GM15510 (cell line): ENCODE results near the gene CAPN11.

Source experiments
- POLR2A ChIP-seq: IDR thresholded peaks from 3 replicates; pipeline ENCODE4 v1.6.1; 2011; ENCODE audit warnings: borderline replicate concordance; ENCODE audit not compliant: insufficient read length; ENCODE audit errors: extremely low read depth

Gene CAPN11

DNA sequence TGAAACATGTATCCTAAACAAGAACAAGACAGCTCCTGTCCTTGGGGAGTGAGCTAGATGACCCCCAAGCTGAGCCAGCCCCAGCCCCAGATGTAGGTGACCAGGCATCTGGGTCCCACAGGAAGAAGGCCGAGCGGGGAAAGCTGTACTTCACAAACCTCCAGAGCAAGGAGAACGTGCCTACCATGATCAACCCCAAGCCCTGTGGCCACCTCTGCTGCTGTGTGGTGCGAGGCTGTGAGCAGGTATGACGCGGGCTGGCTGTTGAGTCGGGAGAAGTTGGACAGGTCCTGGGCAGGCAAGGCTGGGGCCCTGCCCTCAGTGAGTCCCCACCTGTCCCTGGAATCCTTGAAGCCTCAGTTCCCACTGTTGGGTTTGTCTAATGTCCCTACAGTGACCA, 11.4 kb upstream of the CAPN11 start:
- TF ChIP-seq POLR2A, result no peak

DNA sequence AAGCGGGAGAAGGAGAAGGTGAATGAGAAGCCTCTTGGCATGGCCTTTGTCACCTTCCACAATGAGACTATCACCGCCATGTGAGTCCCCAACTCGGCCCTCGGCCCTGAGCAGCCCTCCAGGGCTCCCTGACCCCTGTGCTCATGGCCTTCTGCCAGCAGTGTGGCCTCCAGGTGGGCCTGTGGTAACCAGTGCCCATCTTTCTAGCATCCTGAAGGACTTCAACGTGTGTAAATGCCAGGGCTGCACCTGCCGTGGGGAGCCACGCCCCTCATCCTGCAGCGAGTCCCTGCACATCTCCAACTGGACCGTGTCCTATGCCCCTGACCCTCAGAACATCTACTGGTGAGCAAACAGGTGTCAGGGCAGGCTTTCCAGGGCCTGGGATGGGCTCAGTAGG, 10.3 kb upstream of the CAPN11 start:
- no peak for TF ChIP-seq POLR2A

DNA sequence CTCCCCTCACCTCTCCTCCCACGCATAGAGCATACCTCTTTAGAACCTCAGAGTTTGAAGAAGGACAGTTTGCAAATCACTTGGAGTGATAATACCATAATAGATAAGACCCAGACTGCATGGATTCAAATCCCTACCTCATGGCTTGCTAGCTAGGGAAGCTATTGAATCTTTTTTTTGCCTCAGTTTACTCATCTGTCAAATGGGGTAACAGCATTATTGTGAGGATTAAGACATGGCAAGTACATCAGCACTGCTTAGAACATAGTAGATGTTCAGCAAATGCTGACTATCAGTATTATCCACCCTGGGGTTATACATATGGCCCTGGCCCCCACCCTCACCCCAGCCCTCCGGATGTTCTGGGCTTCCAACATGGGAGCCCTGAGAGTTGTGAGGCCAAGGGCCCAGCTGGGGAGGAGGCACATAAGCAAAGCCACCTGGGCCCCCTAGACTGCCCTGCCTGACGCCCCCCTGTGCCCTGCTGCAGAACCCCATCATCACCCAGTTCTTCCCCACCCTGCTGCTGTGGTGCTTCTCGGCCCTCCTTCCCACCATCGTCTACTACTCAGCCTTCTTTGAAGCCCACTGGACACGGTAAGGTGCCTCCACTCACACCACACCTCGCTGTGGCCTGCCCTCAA, 9.1 kb upstream of the CAPN11 start:
- no peak for TF ChIP-seq POLR2A

DNA sequence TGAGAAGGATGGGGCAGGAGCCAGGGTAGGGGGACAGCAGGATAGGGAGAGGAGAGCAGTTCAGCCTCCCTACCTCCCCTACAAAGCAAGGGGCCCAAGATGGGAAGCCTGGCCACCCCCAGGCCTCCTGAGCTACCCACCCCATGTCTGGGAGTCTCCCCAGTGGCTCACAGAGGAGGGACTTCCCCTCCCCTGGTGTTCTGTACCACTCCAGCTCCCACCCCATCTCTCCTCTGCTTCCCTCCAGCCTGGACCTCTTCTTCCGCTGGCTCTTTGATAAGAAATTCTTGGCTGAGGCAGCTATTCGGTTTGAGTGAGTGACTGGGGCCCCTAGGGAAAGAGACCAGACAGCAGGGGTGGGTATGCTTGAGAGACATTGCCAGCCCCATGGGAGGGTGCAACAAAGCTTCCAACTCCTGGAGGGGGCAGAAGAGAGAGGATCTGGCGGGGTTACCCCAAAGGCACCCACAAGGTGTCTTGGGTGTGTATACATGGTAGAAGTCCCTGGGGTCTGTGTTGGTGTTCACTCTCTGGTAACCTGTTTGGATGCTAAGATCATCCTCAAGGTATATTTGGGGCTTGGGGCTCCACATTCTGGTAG, 8.2 kb upstream of the CAPN11 start:
- TF ChIP-seq POLR2A, result no peak

DNA sequence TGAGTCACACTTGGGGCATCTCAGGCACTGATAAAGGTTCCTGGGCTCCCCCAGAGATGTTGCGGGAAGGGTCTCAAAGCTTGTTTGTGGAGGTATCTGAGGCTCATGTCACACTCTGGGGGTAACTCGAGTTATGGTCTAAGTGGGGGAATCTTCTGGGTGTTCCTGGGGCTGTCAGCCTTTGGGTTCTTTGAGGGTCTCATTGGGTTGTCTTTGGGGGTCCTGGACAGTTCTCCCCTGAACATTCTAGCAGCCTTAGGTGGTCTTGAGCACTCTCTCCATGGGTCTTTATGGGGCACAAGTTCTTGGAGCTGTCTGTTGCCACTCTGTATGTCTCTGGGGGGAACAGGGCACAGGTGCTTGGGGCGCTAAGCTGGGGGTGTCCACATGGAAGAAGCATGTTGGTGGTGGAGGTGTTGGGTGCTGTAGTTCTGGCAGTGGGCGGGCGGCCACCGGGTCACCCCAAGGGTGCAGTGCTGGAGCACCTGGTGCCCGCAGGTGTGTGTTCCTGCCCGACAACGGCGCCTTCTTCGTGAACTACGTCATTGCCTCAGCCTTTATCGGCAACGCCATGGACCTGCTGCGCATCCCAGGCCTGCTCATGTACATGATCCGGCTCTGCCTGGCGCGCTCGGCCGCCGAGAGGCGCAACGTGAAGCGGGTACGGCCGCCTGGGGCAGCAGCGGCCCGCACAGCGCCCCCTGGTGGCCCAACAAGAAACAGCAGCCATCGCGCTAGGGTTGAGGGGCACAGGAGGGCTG, 7.1 kb upstream of the CAPN11 start:
- no peak for TF ChIP-seq POLR2A

DNA sequence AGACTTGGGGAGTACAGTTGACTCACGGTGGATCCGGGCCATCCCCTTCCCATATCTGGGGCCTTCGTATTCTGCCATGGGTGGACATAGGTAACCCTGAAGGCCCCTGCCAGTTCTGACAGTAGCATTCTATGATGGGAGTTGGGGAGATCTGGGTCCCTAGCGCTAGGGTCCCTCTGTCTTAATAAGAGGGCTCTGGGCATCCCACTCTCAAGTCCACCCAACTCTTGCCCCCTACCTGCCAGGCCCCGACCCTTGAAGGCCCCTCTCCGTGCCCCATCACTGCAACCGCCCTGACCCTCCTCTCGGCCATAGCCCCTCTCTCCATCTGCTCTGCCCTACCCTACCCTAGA, 6.5 kb upstream of the CAPN11 start:
- no peak for TF ChIP-seq POLR2A

DNA sequence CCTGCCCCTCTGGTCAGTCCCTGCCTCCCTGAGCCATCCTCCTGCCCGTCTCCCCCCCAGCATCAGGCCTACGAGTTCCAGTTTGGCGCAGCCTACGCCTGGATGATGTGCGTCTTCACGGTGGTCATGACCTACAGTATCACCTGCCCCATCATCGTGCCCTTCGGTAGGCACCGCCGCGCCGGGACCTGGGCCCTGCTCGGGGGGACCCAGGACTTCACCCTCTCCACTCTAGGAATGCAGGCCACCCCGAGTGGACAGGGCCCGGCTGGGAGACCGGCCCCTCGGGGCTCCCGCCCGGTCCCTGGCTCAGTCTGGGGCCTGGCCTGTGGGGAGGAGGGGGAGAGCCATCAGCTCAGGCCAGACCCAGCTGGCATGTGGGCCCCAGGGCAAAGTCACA, 6.1 kb upstream of the CAPN11 start:
- TF ChIP-seq POLR2A, result no peak

DNA sequence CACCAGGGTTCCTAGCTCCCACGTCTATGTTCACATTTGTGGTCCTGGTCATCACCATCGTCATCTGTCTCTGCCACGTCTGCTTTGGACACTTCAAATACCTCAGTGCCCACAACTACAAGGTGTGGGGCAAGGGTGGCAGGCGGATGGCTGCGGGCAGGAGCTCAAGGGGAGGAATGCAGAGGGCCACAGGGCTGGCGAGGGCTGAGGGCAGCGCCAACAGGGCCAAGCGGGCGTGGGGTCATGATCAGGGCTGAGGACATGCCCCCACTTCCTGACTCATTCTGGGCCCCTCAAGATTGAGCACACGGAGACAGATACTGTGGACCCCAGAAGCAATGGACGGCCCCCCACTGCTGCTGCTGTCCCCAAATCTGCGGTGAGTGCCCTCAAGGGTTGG, 4.6 kb upstream of the CAPN11 start:
- TF ChIP-seq POLR2A, result no peak

DNA sequence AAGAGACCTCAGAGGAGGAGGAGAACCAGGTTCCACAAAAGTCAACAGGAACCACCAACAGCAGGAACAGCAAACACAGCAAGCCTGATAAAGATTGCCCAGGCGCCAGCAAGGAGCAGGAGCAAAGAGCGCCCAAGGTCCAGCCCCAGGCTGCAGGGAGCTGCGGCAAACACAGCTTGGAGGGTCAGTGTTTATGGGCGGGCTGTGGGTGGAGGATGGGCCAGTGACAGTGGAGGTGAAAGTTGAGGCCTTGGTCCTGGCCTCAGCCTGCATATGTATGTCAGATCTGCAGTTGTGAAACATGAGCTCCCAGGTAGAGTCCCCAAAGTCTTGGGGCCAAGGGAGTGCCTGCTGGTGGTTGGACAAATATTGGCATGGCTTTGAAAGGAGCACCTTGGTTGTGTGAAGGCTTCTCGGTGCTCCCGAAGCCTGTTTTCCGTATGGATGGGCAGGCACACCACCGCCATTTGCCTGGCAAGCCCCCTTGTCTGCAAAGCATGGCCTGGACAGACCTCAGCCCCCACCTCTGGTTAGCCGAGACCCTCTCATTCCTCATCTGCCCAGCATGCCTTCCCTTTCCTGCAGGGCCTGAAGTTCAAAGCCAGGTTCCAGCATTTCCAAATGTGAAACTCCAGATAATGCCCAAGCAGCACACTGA, 2.0 kb upstream of the CAPN11 start:
- no peak for TF ChIP-seq POLR2A

DNA sequence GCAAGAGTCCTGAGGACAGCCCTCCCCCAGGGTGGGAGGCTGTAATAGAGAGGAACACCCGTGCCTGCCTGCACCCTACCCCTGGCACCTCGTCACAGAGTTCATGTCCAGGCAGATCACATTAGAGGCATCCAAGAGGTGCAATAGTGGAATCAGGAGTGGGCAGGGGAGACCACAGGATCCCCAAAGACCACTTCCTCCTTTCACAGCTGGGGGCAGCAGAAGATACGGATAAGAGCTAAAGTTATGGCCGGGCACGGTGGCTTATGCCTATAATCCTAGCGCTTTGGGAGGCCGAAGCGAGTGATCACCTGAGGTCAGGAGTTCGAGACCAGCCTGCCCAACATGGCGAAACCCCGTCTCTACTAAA, 1.5 kb upstream of the CAPN11 start:
- TF ChIP-seq POLR2A, result no peak

DNA sequence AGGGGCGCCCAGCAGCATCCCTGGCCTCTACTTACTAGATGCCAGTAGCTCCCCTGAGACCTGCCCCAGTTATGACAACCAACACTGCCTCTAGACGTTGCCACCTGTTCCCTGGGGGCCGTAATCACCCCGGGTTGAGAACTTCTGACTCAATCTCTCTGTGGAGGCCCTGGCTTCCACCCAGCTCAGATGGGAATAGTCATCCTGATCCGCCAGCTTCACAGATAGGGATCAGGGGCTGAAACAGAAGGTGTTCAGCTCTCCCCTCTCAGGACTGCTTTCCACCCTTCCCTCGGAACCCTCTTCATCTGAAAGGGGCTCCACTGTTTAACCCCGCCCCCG, 3.3 kb downstream of the CAPN11 start:
- no peak for TF ChIP-seq POLR2A

DNA sequence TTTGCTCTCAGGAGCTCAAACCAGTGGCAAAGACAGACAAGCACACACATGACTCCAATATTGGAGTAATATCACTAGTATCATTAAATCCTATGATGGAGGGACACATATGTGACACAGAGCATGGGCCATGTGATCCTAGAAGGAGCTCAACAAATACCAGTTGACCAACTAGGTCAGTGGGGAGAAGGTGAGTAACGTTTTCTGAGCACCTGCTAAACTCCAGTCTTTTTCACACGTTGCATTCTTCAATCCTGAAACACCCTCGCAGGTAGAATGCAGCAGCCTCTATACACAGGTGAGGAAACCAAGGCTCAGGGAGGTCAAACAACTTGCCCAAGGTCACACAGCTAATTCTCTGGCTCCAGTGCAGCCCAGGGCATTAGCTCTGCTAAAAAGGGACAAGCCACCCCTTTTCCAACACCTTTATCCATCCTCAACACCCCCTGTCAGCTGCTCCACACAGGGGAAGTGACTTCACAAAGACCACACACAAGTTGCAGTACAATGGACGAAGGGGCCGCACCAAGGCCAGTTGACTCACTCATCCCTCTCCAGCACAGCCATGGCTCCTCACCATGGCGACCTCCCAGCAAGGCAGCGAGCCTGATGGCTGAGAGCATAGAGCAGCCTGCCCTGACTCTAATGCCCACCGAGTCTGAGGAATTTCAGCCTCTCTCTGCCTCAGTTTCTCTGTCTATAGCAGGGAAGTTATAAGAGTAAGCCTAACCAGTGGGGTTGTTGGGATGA, 4.4 kb downstream of the CAPN11 start:
- no peak for TF ChIP-seq POLR2A

DNA sequence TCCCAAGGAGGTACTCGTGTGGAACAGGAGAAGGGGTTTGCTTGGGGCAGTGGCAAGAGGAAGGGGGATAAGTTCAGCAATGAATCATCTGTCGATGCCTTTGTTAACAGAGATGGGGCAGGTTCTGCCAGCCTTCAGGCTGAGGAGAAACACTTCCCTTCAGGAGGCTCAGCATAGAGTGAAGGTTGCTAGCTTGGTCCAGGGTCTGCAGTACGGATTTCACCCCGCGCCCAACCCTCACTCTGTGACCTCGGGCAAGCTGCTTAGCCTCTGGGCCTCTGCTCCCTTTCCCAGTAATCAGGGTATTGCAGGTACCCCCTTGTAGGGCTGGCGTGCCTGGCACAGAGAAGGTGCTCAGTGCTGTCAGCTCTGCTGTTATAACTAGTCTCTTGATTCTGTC, 7.5 kb downstream of the CAPN11 start:
- no peak for TF ChIP-seq POLR2A

DNA sequence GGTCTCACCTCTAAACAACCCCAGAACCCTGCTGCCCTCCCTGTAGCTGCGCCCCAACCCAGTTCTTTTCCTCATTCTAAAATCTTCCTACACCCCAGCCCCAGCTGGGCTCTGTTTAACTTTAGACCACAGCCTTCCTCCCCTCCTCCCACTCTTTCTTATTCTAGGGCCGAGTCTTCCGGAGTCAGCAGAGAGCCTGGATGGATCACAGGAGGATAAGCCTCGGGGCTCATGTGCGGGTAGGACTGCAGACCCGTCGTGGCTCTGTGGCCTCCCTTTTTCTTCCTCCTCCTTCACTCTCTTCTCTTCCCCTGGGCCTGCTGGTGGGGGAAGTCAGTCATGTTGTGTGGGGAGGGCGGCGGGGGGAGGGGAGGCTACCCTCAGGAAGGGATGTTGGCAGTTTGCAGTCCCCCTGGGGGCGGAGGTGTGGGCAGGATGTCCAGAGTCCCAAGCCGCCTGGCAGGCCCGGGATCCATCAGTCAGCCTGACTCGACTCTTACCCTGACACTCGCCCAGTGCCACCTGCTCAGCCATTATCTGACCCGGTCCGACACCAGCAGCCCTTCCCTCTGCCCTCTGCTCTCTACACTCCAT, 8.1 kb downstream of the CAPN11 start:
- no peak for TF ChIP-seq POLR2A

DNA sequence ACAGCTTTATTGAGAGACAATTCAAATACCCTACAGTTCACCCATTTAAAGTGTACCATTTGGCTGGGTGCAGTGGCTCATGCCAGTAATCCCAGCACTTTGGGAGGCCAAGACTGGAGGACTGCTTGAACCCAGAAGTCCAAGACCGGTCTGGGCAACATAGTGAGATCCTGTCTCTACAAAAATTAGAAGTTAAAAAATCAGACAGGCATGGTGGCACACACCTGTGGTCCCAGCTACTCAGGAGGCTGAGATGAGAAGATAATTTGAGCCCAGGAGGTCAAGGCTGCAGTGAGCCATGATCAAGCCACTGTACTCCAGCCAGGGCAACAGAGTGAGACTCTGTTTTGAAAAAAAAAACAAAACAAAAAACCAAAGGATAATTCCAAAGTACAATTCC, 8.9 kb downstream of the CAPN11 start:
- TF ChIP-seq POLR2A, result no peak
